ENCODE data around the gene C2orf42.
A peak's percentile ranks its signal among the peaks of the same experiment; 100 is the strongest.
"Not testable (repeated sequence)": the region's sequence is repeated elsewhere in the genome, so short reads cannot be mapped to it uniquely, and the experiment has no call there.

The C2orf42 gene

GRCh38 chr2:70169654-70170245, 21.1 kb downstream of the C2orf42 start:
- not testable (repeated sequence) for DNase-seq (ENCODE audit: low spot score)

DNA sequence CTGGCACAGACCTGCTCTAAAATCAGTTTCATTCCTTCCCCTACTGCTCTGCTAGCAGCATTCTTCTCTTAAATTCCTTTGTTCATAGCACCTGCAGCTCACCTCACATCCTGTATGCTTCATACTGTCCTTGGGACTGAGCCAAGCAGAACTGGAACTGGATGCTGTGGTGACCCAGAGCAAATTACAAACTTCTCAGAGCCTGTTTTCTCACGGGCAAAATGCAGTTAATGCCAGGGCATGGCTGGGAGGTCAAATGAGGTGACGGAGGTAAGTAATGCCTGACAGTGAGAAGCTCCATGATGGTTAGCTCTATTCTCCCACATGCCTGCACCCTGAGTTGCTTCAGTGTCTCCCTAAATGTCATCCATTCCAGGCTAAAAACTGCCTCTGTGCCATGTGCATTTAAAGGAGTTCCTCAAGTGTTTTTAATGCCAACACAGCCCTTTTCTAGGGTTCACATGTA, 29.7 kb downstream of the C2orf42 start:
- DNase-seq (ENCODE audit: low spot score): no peak

DNA sequence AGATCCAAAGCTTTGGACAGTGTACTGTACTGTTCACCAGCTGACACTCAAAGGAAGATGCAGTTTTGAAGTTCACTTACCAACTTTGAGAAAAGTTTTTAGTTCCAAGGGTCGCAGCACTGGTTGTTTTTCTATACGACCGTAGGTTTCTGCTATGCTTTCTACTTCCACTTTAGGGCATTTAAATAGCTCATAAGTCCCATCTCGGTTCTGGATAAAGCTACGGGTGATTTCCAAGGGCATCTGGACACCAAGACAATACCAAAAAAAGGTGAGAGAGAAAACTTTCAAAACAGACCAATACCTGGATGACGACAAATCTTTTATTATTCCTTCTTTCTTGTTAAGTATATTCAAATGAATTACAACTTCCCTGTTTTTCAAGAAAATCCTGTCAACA, 30.3 kb downstream of the C2orf42 start:
- no peak for DNase-seq (ENCODE audit: low spot score)

- not testable (repeated sequence) for DNase-seq (ENCODE audit: low spot score)
Measured at GRCh38 chr2:70149130-70149686, 41.6 kb downstream of the C2orf42 start.

DNA sequence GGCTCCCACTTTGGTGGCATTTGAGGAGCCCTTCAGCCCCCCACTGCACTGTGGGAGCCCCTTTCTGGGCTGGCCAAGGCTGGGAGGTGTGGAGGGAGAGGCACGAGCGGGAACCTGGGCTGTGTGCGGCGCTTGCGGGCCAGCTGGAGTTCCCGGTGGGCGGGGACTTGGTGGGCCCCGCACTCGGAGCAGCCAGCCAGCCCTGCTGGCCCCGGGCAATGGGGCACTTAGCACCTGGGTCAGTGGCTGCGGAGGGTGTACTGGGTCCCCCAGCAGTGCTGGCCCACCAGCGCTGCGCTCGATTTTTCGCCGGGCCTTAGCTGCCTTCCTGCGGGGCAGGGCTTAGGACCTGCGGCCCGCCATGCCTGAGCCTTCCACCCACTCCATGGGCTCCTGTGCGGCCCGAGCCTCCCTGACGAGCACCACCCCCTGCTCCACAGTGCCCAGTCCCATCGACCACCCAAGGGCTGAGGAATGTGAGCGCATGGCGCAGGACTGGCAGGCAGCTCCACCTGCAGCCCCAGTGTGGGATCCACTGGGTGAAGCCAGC, 42.5 kb downstream of the C2orf42 start:
- not testable (repeated sequence) for DNase-seq (ENCODE audit: low spot score)

GRCh38 chr2:70145851-70146739, 44.7 kb downstream of the C2orf42 start:
- no peak for DNase-seq (ENCODE audit: low spot score)

GRCh38 chr2:70145144-70145490, 45.7 kb downstream of the C2orf42 start:
- DNase-seq (ENCODE audit: low spot score): no peak

GRCh38 chr2:70144443-70145143, 46.2 kb downstream of the C2orf42 start:
- no peak for DNase-seq (ENCODE audit: low spot score)

DNA sequence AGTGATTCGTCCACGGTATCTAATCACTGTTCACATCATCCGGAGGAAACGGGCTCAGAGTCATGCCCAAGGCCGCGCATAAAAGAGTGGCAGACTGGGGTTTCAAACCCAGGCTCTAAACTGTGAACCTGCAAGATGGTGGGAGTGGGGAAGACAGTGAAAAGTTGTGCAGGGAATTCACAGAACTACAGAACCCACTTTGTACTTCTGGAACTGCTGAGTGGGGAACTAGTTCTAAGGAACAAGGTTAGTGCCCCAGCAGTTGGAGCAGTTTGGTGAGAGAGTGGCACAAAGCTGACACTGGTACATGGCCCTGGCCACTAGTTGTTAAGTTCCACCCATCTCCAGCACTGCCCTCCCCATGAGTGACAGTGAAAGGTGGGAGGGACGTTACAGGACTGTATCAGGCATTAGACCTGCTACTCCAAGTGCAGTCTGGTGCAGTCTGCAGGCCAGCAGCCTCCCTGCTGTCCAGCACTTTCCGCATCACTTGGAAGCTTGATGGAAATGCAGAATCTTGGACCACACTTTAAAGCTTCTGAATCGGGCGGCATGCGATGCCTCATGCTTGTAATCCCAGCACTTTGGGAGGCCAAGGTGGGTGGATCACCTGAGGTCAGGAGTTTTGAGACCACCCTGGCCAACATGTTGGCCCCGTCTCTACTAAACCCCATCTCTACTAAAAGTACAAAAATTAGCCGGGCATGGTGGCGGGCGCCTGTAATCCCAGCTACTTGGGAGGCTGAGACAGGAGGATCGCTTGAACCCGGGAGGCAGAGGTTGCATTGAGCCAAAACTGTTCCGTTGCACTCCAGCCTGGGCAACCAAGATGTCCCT, 47.3 kb downstream of the C2orf42 start:
- DNase-seq (ENCODE audit: low spot score): no peak

DNA sequence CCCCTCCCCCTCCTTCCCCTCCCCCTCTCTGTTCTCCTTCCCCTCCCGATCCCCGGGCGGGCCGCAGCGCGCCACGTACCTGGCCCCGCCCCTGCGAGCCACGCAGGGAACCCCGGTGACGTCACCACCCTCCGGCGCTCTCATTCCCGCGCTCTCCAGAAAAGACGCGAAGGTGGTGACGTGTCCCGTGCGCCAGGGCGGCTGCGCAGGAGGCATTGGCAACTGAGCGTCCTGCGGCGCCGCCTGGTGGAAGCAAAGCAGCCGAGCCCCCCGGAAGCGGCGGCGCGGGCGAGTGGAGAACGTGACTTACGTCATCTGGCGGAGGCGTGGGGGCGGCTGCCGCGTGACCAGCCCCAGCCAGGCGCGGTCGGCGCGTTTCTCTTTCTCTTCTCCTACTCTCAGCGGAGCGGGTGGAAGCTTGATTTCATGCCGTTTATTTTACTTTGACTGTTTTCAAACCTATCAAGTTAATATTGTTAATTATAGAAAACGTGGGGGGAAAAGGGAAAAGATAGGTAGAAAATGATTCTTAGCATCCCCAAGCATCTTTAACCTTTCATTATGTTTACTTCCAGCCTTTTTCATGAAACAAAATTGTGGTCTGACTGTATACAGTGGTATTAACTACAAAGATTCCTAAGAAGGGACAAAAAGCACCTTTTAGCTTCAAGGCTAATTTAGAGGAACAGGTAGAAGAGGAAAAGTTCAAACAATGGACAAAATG, 48.1 kb downstream of the C2orf42 start:
- peak; percentile 97 for DNase-seq (ENCODE audit: low spot score)

GRCh38 chr2:70141902-70142589, 48.8 kb downstream of the C2orf42 start:
- no peak for DNase-seq (ENCODE audit: low spot score)

- no peak for DNase-seq (ENCODE audit: low spot score)
Measured at GRCh38 chr2:70141212-70141901, 49.5 kb downstream of the C2orf42 start.

DNA sequence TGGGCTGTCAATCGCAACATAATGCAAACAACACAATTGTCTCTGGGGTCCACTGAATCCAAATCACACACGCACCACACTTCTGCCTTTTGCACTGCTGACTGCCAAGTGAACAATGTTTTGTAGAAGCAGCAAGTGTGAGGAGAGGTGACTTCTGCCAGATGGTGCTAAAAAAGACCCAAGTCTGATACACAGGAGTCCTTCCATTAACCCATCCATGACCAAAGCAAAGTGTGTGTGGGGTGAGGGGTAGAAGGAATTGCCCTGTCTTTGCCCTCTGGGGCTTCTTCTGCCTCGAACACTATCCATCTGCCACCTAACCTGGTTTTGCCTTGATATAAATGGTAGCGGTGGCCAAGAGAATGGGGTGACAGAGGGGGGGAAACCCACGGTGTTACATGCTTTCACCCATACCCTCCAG, 50.0 kb downstream of the C2orf42 start:
- no peak for DNase-seq (ENCODE audit: low spot score)

DNA sequence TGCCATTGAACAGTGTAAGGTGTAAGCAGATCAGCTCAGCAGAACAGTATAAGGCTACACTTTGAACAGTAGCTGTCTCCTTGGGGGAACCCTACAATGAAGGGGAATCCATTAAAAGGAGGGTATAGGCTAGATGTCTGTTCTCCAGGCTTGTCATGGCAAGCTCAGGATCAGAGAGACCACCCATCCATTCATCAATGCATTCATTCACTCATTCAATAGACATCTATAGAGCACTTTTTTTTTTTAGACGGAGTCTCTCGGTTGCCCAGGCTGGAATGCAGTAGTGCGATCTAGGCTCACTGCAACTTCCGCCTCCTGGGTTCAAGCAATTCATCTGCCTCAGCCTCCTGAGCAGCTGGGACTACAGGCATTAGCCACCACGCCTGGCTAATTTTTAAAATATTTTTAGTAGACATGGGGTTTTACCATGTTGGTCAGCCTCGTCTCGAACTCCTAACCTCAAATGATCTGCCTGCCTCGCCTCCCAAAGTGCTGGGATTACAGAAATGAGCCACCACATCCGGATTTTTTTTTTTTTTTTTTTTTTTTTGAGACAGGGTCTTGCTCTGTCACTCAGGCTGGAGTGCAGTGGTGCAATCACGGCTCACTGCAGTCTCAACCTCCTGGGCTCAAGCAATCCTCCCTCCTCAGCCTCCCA, 56.4 kb downstream of the C2orf42 start:
- DNase-seq (ENCODE audit: low spot score): not testable (repeated sequence)

DNA sequence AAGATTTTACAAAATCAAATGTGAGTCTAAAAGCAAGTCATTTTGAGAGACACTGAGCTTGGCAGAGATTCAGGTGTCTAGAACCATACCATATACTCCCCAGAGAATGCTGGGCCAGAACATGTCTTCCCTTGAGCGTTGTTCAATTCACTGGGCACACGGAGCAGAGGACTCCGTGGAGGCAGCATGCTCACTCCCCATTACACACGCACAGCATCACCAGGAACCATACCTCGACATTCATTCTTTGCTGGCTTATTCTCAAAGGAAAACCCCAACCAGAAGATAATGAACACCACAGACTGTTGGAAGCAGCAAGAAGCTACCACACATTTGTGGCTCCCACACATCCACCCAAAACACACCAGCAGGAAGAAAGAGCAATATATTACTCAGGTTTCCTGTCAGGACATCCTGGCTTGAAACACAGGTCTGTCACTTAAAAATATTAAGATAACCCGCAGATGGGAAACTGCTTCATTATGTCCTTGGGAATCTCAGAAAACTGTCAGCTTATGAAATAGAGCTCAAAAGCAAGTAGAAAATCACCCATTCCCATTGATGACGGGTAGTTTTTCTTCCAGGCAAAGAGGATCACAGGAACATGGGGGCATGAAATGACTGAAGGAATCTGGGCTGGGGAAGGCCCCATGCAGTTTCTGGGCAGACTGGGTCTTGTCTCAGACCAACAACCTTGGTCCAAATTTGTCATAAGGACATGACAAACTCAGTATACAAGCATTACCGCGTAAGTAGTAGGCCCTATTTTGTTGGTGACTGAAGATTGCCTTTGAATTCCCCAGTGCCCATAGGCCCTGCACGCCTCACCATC, 57.1 kb downstream of the C2orf42 start:
- no peak for DNase-seq (ENCODE audit: low spot score)

DNA sequence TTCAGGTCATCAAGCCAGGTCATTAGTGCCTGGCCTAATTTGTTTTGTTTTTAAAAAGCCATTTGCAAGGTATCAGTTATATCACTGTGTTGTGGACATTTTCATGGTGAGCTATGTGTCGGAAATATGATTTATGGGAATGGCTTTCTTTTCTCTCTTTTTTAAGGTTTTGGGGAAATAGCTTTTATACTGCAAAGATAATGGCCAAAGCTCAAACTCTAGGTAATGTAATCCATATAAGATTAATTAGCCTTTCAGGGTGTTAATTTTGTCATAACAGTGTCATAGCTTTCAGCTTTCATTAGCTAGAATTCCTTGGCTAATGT, 57.7 kb downstream of the C2orf42 start:
- DNase-seq (ENCODE audit: low spot score): no peak

DNA sequence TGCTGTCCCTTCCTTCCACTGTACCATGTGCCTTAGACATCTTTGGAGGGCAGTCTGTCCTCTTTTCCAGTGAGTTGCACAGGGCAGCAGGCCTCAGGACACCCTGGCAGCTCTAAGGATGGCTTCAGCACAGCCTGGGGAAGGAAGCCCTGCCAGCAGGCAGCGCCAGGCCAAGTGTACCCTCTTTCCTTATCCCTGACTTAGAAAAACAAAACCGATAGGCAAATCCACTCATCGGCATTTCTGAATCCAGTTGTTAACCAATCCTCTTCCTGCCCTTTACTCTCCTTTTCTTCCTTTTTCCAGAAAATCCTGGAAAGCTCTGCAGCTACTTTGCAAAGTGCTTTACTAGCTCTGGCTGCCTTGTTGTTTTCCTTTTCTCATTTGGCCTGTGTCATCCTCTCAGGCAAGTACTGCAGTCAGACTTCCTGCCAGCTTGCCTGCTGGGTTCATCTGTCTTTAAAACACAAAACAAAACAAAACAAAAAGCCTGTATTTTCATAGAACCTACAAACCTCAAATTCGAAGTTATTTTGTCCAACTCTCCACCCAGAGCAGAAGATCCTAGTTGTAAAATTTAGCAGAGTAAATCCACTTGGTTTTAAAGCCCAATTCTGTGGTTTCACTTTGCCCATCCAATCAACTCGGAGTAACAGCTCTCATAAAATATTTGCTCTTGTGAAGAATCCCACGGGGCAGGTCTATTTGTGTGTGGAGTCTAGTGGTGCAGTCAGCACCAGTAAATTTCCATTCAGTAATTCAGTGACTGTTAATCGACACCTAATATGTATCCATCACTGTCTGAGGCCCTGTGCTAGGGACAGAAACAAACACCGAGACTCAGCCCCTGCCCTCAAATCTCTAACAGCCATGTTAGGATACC, 58.3 kb downstream of the C2orf42 start:
- DNase-seq (ENCODE audit: low spot score): peak; percentile 78
